HepG2 (cell line): ENCODE data around the gene ALDOA. TPM values are rescaled to one million over a fixed set of nuclear protein-coding genes. Genes with fewer than 3 reads are reported as not detected.

Experiments used
- AGO1 ChIP-seq: fragments of 200-400 bp; formaldehyde crosslinking; IDR thresholded peaks from 2 replicates; pipeline ENCODE4 v1.6.1; 2017; ENCODE audit warnings: mild to moderate bottlenecking, low read depth, low read length, moderate library complexity; ENCODE audit not compliant: poor library complexity, severe bottlenecking
- AGO2 ChIP-seq: fragments of 200-400 bp; formaldehyde crosslinking; optimal IDR thresholded peaks from 2 replicates; pipeline ENCODE3; 2017; ENCODE audit warnings: mild to moderate bottlenecking, low read depth, low read length, moderate library complexity
- ARHGAP35 ChIP-seq: sonication (generic); formaldehyde crosslinking; IDR thresholded peaks from 2 replicates; pipeline ENCODE4 v1.9.0; 2022; ENCODE audit warnings: mild to moderate bottlenecking, inconsistent platforms, moderate library complexity, missing genetic modification reagents, borderline replicate concordance
- HOXA3 ChIP-seq: sonication (generic); formaldehyde crosslinking; IDR thresholded peaks from 2 replicates; pipeline ENCODE4 v1.5.0; 2020; ENCODE audit warnings: missing genetic modification reagents
- HOXA9 ChIP-seq: sonication (generic); formaldehyde crosslinking; IDR thresholded peaks from 2 replicates; pipeline ENCODE4 v1.8.1; 2022; ENCODE audit warnings: missing genetic modification reagents, mild to moderate bottlenecking, moderate library complexity, borderline replicate concordance
- ISX ChIP-seq: sonication (generic); formaldehyde crosslinking; conservative IDR thresholded peaks from 2 replicates; pipeline ENCODE4 v1.5.0; 2020; ENCODE audit warnings: missing genetic modification reagents
- KDM4B ChIP-seq: sonication (generic); formaldehyde crosslinking; IDR thresholded peaks from 2 replicates; pipeline ENCODE4 v1.4.0; 2020; ENCODE audit warnings: missing genetic modification reagents
- MATR3 ChIP-seq: sonication (generic); formaldehyde crosslinking; IDR thresholded peaks from 2 replicates; pipeline ENCODE4 v1.4.0; 2020; ENCODE audit warnings: missing genetic modification reagents
- NONO ChIP-seq, 2 experiments: fragments of 450-650 bp in 1 of 2; sonication (generic) in 1 of 2; formaldehyde crosslinking in 1 of 2; IDR thresholded peaks in 1 of 2; conservative IDR thresholded peaks in 1 of 2; 2 replicates each; pipeline versions ENCODE4 v1.6.1 to v1.8.0; 2017 to 2022; ENCODE audit warnings: mild to moderate bottlenecking in 1 of 2, missing genetic modification reagents in 1 of 2, moderate library complexity in 1 of 2
- SIN3A ChIP-seq: IDR thresholded peaks from 2 replicates; pipeline ENCODE4 v1.6.1; 2011; ENCODE audit warnings: low read depth, mild to moderate bottlenecking, control low read depth, low read length, borderline replicate concordance
- SMAD3 ChIP-seq: sonication (generic); formaldehyde crosslinking; IDR thresholded peaks from 2 replicates; pipeline ENCODE4 v1.4.0; 2020; ENCODE audit warnings: missing genetic modification reagents
- SP2 ChIP-seq: sonication (generic); formaldehyde crosslinking; IDR thresholded peaks from 2 replicates; pipeline ENCODE4 v1.5.1; 2020; ENCODE audit warnings: mild to moderate bottlenecking, missing genetic modification reagents
- YEATS4 ChIP-seq: sonication (generic); formaldehyde crosslinking; IDR thresholded peaks from 2 replicates; pipeline ENCODE4 v1.4.0; 2020; ENCODE audit warnings: missing genetic modification reagents, borderline replicate concordance
- YY1 ChIP-seq: IDR thresholded peaks from 2 replicates; pipeline ENCODE4 v1.6.1; 2011; ENCODE audit warnings: low read length, low read depth, moderate library complexity, mild to moderate bottlenecking; ENCODE audit not compliant: insufficient read depth, insufficient replicate concordance
- ZFY ChIP-seq: sonication (generic); formaldehyde crosslinking; IDR thresholded peaks from 2 replicates; pipeline ENCODE4 v1.4.0; 2020; ENCODE audit warnings: missing genetic modification reagents
- ZNF207 ChIP-seq: fragments of 450-650 bp; IDR thresholded peaks from 2 replicates; pipeline ENCODE4 v1.6.1; 2016; ENCODE audit warnings: antibody characterized with exemption, borderline replicate concordance
- ZNF317 ChIP-seq: sonication (generic); formaldehyde crosslinking; IDR thresholded peaks from 2 replicates; pipeline ENCODE4 v1.5.0; 2020; ENCODE audit warnings: mild to moderate bottlenecking, missing genetic modification reagents
- ZNF335 ChIP-seq: sonication (generic); formaldehyde crosslinking; IDR thresholded peaks from 2 replicates; pipeline ENCODE4 v1.4.0; 2020; ENCODE audit warnings: missing genetic modification reagents
- ZNF562 ChIP-seq: sonication (generic); formaldehyde crosslinking; IDR thresholded peaks from 2 replicates; pipeline ENCODE4 v1.8.0; 2022; ENCODE audit warnings: missing genetic modification reagents, borderline replicate concordance
- ZNF724P ChIP-seq: sonication (generic); formaldehyde crosslinking; IDR thresholded peaks from 2 replicates; pipeline ENCODE4 v1.8.0; 2022; ENCODE audit warnings: missing genetic modification reagents, borderline replicate concordance
- ZNF747 ChIP-seq: sonication (generic); formaldehyde crosslinking; IDR thresholded peaks from 2 replicates; pipeline ENCODE4 v1.8.1; 2023; ENCODE audit warnings: missing genetic modification reagents, mild to moderate bottlenecking, borderline replicate concordance
- polyA plus RNA-seq, 8 experiments: library from polyadenylated mRNA; depleted of rRNA in 3 of 8; stranded (reverse) in 7 of 8; unstranded in 1 of 8; fragments of >200 nt; fragmentation: Illumina TruSeq in 4 of 8; extraction: Trizol in 4 of 8; gene quantifications; 2 replicates each; pipeline versions ENCODE4 v1.2.1 to v1.2.3, GENCODE V29; 2011 to 2016; ENCODE audit warnings: low read depth in 4 of 8, missing spikeins in 1 of 8, mixed read lengths in 1 of 8; ENCODE audit not compliant: insufficient read depth in 1 of 8
- total RNA-seq, 5 experiments: library from RNA; depleted of rRNA; stranded (reverse); fragments of >200 nt; fragmentation: Illumina TruSeq; extraction: Trizol; gene quantifications; 2 replicates each; pipeline ENCODE4 v1.2.3, GENCODE V29; 2016; ENCODE audit warnings: low read depth in 1 of 5
- TF ChIP-seq, protein P1 (sequence below): sonication (generic); formaldehyde crosslinking; IDR thresholded peaks from 2 replicates; pipeline ENCODE4 v1.4.0; 2020; ENCODE audit warnings: mild to moderate bottlenecking, missing genetic modification reagents
- TF ChIP-seq, protein P2 (sequence below): sonication (generic); formaldehyde crosslinking; IDR thresholded peaks from 2 replicates; pipeline ENCODE4 v1.4.0; 2020; ENCODE audit warnings: mild to moderate bottlenecking, low read depth, missing genetic modification reagents
- TF ChIP-seq, protein P3 (sequence below): sonication (generic); formaldehyde crosslinking; IDR thresholded peaks from 2 replicates; pipeline ENCODE4 v1.5.1; 2020; ENCODE audit warnings: mild to moderate bottlenecking, missing genetic modification reagents, moderate library complexity

The ALDOA gene
- total and polyA plus RNA-seq, 2 of the 13 experiments (the other 11 are each of a cell fraction or from before 2014, with no cell fraction given): 925 to 1,884 TPM

DNA sequence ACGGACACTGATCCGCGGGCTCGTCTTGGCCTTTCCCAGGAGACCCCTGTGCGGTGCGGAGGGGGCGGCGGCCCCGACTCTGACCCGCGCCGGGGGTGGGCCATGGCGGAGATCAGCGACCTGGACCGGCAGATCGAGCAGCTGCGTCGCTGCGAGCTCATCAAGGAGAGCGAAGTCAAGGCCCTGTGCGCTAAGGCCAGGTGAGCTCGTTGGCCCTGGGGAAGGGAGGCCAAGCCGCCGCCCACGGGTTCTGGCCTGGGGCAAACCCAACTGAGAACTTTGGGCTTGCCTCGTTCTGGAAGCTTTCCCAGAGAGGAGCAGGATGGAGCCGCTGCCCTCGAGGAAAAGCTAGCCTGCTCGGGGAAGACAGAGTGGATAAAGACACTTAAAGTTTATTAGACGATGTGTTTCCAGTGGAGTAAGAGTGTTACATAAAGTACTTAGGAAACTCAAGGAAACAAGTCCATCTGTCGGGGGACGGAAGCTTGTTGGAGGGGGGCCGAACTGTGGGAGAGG is 10.8 kb downstream of the ALDOA start (continued):
- TF ChIP-seq, protein P1, sequence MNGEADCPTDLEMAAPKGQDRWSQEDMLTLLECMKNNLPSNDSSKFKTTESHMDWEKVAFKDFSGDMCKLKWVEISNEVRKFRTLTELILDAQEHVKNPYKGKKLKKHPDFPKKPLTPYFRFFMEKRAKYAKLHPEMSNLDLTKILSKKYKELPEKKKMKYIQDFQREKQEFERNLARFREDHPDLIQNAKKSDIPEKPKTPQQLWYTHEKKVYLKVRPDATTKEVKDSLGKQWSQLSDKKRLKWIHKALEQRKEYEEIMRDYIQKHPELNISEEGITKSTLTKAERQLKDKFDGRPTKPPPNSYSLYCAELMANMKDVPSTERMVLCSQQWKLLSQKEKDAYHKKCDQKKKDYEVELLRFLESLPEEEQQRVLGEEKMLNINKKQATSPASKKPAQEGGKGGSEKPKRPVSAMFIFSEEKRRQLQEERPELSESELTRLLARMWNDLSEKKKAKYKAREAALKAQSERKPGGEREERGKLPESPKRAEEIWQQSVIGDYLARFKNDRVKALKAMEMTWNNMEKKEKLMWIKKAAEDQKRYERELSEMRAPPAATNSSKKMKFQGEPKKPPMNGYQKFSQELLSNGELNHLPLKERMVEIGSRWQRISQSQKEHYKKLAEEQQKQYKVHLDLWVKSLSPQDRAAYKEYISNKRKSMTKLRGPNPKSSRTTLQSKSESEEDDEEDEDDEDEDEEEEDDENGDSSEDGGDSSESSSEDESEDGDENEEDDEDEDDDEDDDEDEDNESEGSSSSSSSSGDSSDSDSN (CRISPR knock-in tag): peak; percentile 15; the same call in 1 of the 2 replicates
- TF ChIP-seq YY1: peak; percentile 1
- no peak for TF ChIP-seq HOXA3 (CRISPR knock-in tag)
- TF ChIP-seq ISX: 0 out of 2 replicates have a peak, but pooled peaks have one; percentile 18
- TF ChIP-seq ZFY (CRISPR knock-in tag): peak; percentile 53
- no peak for TF ChIP-seq ZNF317
- no peak for TF ChIP-seq ZNF207
- TF ChIP-seq SMAD3 (CRISPR knock-in tag): no peak
- no peak for TF ChIP-seq HOXA9 (CRISPR knock-in tag)
- no peak for TF ChIP-seq MATR3 (CRISPR knock-in tag)
- no peak for TF ChIP-seq NONO (IDR thresholded peaks at IDR 0.05)
- TF ChIP-seq NONO (CRISPR knock-in tag; conservative IDR thresholded peaks at IDR 0.05): no peak
- no peak for TF ChIP-seq ZNF724P (CRISPR knock-in tag)
- 0 out of 2 replicates have a peak, but pooled peaks have one; percentile 10 for TF ChIP-seq ARHGAP35 (CRISPR knock-in tag)
- TF ChIP-seq, protein P2, sequence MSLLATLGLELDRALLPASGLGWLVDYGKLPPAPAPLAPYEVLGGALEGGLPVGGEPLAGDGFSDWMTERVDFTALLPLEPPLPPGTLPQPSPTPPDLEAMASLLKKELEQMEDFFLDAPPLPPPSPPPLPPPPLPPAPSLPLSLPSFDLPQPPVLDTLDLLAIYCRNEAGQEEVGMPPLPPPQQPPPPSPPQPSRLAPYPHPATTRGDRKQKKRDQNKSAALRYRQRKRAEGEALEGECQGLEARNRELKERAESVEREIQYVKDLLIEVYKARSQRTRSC (CRISPR knock-in tag): no peak
- no peak for TF ChIP-seq YEATS4 (CRISPR knock-in tag)
- no peak; the same call in 1 of the 2 replicates for TF ChIP-seq SIN3A
- TF ChIP-seq ZNF747 (CRISPR knock-in tag): no peak
- no peak for TF ChIP-seq ZNF335 (CRISPR knock-in tag)
- TF ChIP-seq SP2 (CRISPR knock-in tag): peak; percentile 23; the same call in 1 of the 2 replicates
- no peak for TF ChIP-seq ZNF562 (CRISPR knock-in tag)
- no peak for TF ChIP-seq KDM4B (CRISPR knock-in tag)
- TF ChIP-seq, protein P3, sequence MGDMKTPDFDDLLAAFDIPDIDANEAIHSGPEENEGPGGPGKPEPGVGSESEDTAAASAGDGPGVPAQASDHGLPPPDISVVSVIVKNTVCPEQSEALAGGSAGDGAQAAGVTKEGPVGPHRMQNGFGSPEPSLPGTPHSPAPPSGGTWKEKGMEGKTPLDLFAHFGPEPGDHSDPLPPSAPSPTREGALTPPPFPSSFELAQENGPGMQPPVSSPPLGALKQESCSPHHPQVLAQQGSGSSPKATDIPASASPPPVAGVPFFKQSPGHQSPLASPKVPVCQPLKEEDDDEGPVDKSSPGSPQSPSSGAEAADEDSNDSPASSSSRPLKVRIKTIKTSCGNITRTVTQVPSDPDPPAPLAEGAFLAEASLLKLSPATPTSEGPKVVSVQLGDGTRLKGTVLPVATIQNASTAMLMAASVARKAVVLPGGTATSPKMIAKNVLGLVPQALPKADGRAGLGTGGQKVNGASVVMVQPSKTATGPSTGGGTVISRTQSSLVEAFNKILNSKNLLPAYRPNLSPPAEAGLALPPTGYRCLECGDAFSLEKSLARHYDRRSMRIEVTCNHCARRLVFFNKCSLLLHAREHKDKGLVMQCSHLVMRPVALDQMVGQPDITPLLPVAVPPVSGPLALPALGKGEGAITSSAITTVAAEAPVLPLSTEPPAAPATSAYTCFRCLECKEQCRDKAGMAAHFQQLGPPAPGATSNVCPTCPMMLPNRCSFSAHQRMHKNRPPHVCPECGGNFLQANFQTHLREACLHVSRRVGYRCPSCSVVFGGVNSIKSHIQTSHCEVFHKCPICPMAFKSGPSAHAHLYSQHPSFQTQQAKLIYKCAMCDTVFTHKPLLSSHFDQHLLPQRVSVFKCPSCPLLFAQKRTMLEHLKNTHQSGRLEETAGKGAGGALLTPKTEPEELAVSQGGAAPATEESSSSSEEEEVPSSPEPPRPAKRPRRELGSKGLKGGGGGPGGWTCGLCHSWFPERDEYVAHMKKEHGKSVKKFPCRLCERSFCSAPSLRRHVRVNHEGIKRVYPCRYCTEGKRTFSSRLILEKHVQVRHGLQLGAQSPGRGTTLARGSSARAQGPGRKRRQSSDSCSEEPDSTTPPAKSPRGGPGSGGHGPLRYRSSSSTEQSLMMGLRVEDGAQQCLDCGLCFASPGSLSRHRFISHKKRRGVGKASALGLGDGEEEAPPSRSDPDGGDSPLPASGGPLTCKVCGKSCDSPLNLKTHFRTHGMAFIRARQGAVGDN (CRISPR knock-in tag): peak; percentile 13; the same call in 1 of the 2 replicates
- TF ChIP-seq AGO1: peak; percentile 83
- peak; percentile 52 for TF ChIP-seq AGO2
